ENCODE measurements around the gene FAM186B. TPM values are rescaled to one million over a fixed set of nuclear protein-coding genes. Genes with fewer than 3 reads are reported as not detected.

FAM186B gene
- polyA plus RNA-seq, 1 of the 3 experiments (the other 2 are of a cell fraction), result 0.16 TPM

GRCh38 chr12:49568442-49569162 lies 36.8 kb downstream of the FAM186B start:
- ChIA-PET CTCF (interaction anchor here (1.5 kb wide), 1 partner anchor 237 kb away, joined by 4 read pairs; no protein-coding TSS in a partner anchor), POLR2A (no interaction called here)
- Histone ChIP-seq H3K27me3 (ENCODE audit: insufficient read depth) (no peaks in the 10 kb centered on the region), H3K36me3 (replicated peaks in 1 of 2; ENCODE audit: control insufficient read depth in 1 of 2, insufficient read depth in 2 of 2, low read length in 1 of 2) (peaks cover 2 to 27% of the 10 kb centered on the region in 2 experiments), H3K9me2 (no peaks in the 10 kb centered on the region), H2AFZ (ENCODE audit: low read depth) (peak overlapping the region; percentile 94), H3F3A (replicated peaks; ENCODE audit: insufficient read depth) (no peaks in the 10 kb centered on the region), H3K9me3 (no peaks in the 10 kb centered on the region), H3K79me2 (ENCODE audit: insufficient read depth) (peaks cover 81% of the 10 kb centered on the region), H3K9ac (peak overlapping the region; percentile 92), H3K4me1 (ENCODE audit: control insufficient read depth in 1 of 2, insufficient read depth in 2 of 2, low read depth in 1 of 2, low read length in 1 of 2) (peaks cover 7 to 14% of the 10 kb centered on the region in 2 experiments; a peak in 3 of 4 replicates), H4K20me1 (ENCODE audit: insufficient read depth) (no peaks in the 10 kb centered on the region), H3K4me2 (peak overlapping the region; percentile 93), H3K27ac (ENCODE audit: low read depth in 2 of 2, low read length in 1 of 2) (peak overlapping the region; percentile 85 to 95), H3K4me3 (ENCODE audit: low read depth in 2 of 2, low read length in 1 of 2) (peak overlapping the region; percentile 90 to 99)
- 2% methylated on average over 18 of the region's 19 CpGs for WGBS (ENCODE audit: low lambda C conversion rate)
- TF ChIP-seq SMC3 (IDR thresholded peaks at IDR 0.05; ENCODE audit: low read depth, low read length) (no peak), CHD2 (IDR thresholded peaks at IDR 0.05; ENCODE audit: low read length, partially characterized antibody) (no peak), GABPA (IDR thresholded peaks at IDR 0.05; ENCODE audit: low read depth) (no peak), FOSL2 (IDR thresholded peaks at IDR 0.05; ENCODE audit: borderline replicate concordance, low read depth) (no peak), TAF1 (IDR thresholded peaks at IDR 0.05; ENCODE audit: borderline replicate concordance, low read depth, low read length) (no peak)
- DNase-seq, result peak; percentile 39

GRCh38 chr12:49567611-49568441 lies 37.6 kb downstream of the FAM186B start, which contains the start of gene MCRS1:
TSS of gene MCRS1 (minus strand) at chr12:49568142. CDS start at chr12:49566731, 1,411 bp downstream.
- Histone ChIP-seq H3K79me2 (ENCODE audit: insufficient read depth) (peaks cover 73% of the 10 kb centered on the region), H3K9me2 (no peaks in the 10 kb centered on the region), H3K4me1 (ENCODE audit: control insufficient read depth in 1 of 2, insufficient read depth in 2 of 2, low read depth in 1 of 2, low read length in 1 of 2) (peaks cover 7 to 14% of the 10 kb centered on the region in 2 experiments; a peak in 3 of 4 replicates), H2AFZ (ENCODE audit: low read depth) (peak within 1 kb of the TSS; percentile 94), H4K20me1 (ENCODE audit: insufficient read depth) (no peaks in the 10 kb centered on the region), H3K36me3 (replicated peaks in 1 of 2; ENCODE audit: control insufficient read depth in 1 of 2, insufficient read depth in 2 of 2, low read length in 1 of 2) (peaks cover 0 to 30% of the 10 kb centered on the region in 2 experiments), H3F3A (replicated peaks; ENCODE audit: insufficient read depth) (no peaks in the 10 kb centered on the region), H3K9me3 (no peaks in the 10 kb centered on the region), H3K4me3 (ENCODE audit: low read depth in 2 of 2, low read length in 1 of 2) (peak within 1 kb of the TSS; percentile 90 to 99), H3K9ac (peak within 1 kb of the TSS; percentile 92), H3K27me3 (ENCODE audit: insufficient read depth) (no peaks in the 10 kb centered on the region), H3K27ac (ENCODE audit: low read depth in 2 of 2, low read length in 1 of 2) (peak within 1 kb of the TSS; percentile 85 to 95), H3K4me2 (peak within 1 kb of the TSS; percentile 93)
- POLR2A ChIA-PET, result interaction anchor here (0.6 to 1.4 kb wide), 6 partner anchors 10 to 209 kb away, joined by 4 to 9 read pairs (median 4); no protein-coding TSS in a partner anchor
- WGBS (ENCODE audit: low lambda C conversion rate), result 1% methylated on average over 51 of the region's 54 CpGs
- CTCF ChIA-PET, result interaction anchor here (1.0 to 1.8 kb wide), 7 partner anchors 13 to 225 kb away, joined by 3 to 15 read pairs (median 9); partner anchors contain the start of gene DNAJC22
- DNase-seq, result peak; percentile 96
- TF ChIP-seq IRF3 (IDR thresholded peaks at IDR 0.05; ENCODE audit: low read depth, low read length) (no peak), SIN3A (IDR thresholded peaks at IDR 0.05; ENCODE audit: borderline replicate concordance, low read depth, low read length) (peak; percentile 76; the same call in 1 of the 2 replicates), ZBTB33 (IDR thresholded peaks at IDR 0.05; ENCODE audit: borderline replicate concordance, low read depth) (no peak), MXI1 (IDR thresholded peaks at IDR 0.05; ENCODE audit: low read depth, low read length) (peak; percentile 87), SMC3 (IDR thresholded peaks at IDR 0.05; ENCODE audit: low read depth, low read length) (no peak), TCF12 (IDR thresholded peaks at IDR 0.05) (no peak), FOXM1 (IDR thresholded peaks at IDR 0.05; ENCODE audit: low read depth) (no peak), GATA2 (CRISPR knock-in tag; IDR thresholded peaks at IDR 0.05) (no peak), TAF1 (IDR thresholded peaks at IDR 0.05; ENCODE audit: borderline replicate concordance, low read depth, low read length) (peak; percentile 94), NFIC (IDR thresholded peaks at IDR 0.05; ENCODE audit: borderline replicate concordance) (peak; percentile 57; the same call in 1 of the 2 replicates), GABPA (IDR thresholded peaks at IDR 0.05; ENCODE audit: low read depth) (peak; percentile 100), USF1 (IDR thresholded peaks at IDR 0.05; ENCODE audit: borderline replicate concordance, low read depth) (no peak), CHD2 (IDR thresholded peaks at IDR 0.05; ENCODE audit: low read length, partially characterized antibody) (peak; percentile 71), TEAD4 (IDR thresholded peaks at IDR 0.05; ENCODE audit: borderline replicate concordance, insufficient read depth) (no peak), FOSL2 (IDR thresholded peaks at IDR 0.05; ENCODE audit: borderline replicate concordance, low read depth) (no peak), NRF1 (IDR thresholded peaks at IDR 0.05; ENCODE audit: low read depth, low read length) (peak; percentile 99)
